GM21390 (cell line): Measurements from ENCODE around the gene SLC8B1.

Experiments
- ATAC-seq: cut with Tn5 transposase; IDR thresholded peaks from one replicate; pipeline ENCODE4 v1.9.1; 2021; ENCODE audit not compliant: unreplicated experiment

Gene SLC8B1

GRCh38 chr12:113325916-113326315 lies 9.0 kb downstream of the SLC8B1 start:
- no peak for ATAC-seq

GRCh38 chr12:113322343-113322742 lies 12.6 kb downstream of the SLC8B1 start:
- ATAC-seq: no peak

- no peak for ATAC-seq
These were observed 14.5 kb downstream of the SLC8B1 start for GRCh38 chr12:113320401-113320800.

GRCh38 chr12:113318900-113319628 lies 15.8 kb downstream of the SLC8B1 start:
- no peak for ATAC-seq

GRCh38 chr12:113318046-113318656 lies 16.8 kb downstream of the SLC8B1 start:
- no peak for ATAC-seq

- no peak for ATAC-seq
These were observed 17.8 kb downstream of the SLC8B1 start for GRCh38 chr12:113317122-113317521.

GRCh38 chr12:113316155-113316554 lies 18.8 kb downstream of the SLC8B1 start:
- ATAC-seq: no peak

- no peak for ATAC-seq
These were observed 19.6 kb downstream of the SLC8B1 start for GRCh38 chr12:113315358-113315757.

- no peak for ATAC-seq
These were observed 20.8 kb downstream of the SLC8B1 start for GRCh38 chr12:113314121-113314529.

GRCh38 chr12:113310489-113310888 lies 24.4 kb downstream of the SLC8B1 start:
- no peak for ATAC-seq

- ATAC-seq: no peak
These were observed 28.5 kb downstream of the SLC8B1 start for GRCh38 chr12:113306382-113306781.

GRCh38 chr12:113305281-113305856 lies 29.5 kb downstream of the SLC8B1 start:
- no peak for ATAC-seq

- ATAC-seq: no peak
These were observed 31.8 kb downstream of the SLC8B1 start for GRCh38 chr12:113302886-113303640.

- no peak for ATAC-seq
These were observed 32.4 kb downstream of the SLC8B1 start for GRCh38 chr12:113302466-113302865.

- ATAC-seq: no peak
These were observed 33.1 kb downstream of the SLC8B1 start for GRCh38 chr12:113301811-113302210.

GRCh38 chr12:113299619-113300237 lies 35.2 kb downstream of the SLC8B1 start:
- ATAC-seq: no peak

- no peak for ATAC-seq
These were observed 35.9 kb downstream of the SLC8B1 start for GRCh38 chr12:113298861-113299545.

- no peak for ATAC-seq
These were observed 36.5 kb downstream of the SLC8B1 start for GRCh38 chr12:113298472-113298817.

- ATAC-seq: no peak
These were observed 37.1 kb downstream of the SLC8B1 start for GRCh38 chr12:113297621-113298471.

GRCh38 chr12:113297214-113297587 lies 37.7 kb downstream of the SLC8B1 start:
- no peak for ATAC-seq
